Parathyroid adenoma (tissue), 2 donors: ENCODE data around the gene PRIM1.
"Not testable (repeated sequence)": the region's sequence is repeated elsewhere in the genome, so short reads cannot be mapped to it uniquely, and the experiment has no call there.

Experiments used
- H2AFZ ChIP-seq: fragments of 300-600 bp; sonication (generic); one replicate; pipeline ENCODE4 v1.7.0; 2017; ENCODE audit warnings: antibody characterized with exemption, mild to moderate bottlenecking
- H3K27ac ChIP-seq: fragments of 300-600 bp; sonication (generic); one replicate; pipeline ENCODE4 v1.7.0; 2017
- H3K27me3 ChIP-seq: fragments of 300-600 bp; sonication (generic); one replicate; pipeline ENCODE4 v1.7.0; 2017; ENCODE audit warnings: low read length; ENCODE audit not compliant: control insufficient read depth, insufficient read depth
- H3K36me3 ChIP-seq: fragments of 300-600 bp; sonication (generic); one replicate; pipeline ENCODE4 v1.7.0; 2017; ENCODE audit warnings: low read length; ENCODE audit not compliant: control insufficient read depth, insufficient read depth
- H3K4me1 ChIP-seq: fragments of 300-600 bp; sonication (generic); one replicate; pipeline ENCODE4 v1.7.0; 2017; ENCODE audit warnings: control low read depth
- H3K4me2 ChIP-seq: fragments of 300-600 bp; sonication (generic); one replicate; pipeline ENCODE4 v1.7.0; 2017; ENCODE audit warnings: low read length
- H3K4me3 ChIP-seq: fragments of 300-600 bp; sonication (generic); one replicate; pipeline ENCODE4 v1.7.0; 2017; ENCODE audit warnings: low read depth, low read length
- H3K79me2 ChIP-seq: fragments of 300-600 bp; sonication (generic); one replicate; pipeline ENCODE4 v1.7.0; 2017; ENCODE audit warnings: control low read depth
- H3K9ac ChIP-seq: fragments of 300-600 bp; sonication (generic); one replicate; pipeline ENCODE4 v1.7.0; 2017; ENCODE audit warnings: mild to moderate bottlenecking
- H3K9me3 ChIP-seq: fragments of 300-600 bp; sonication (generic); one replicate; pipeline ENCODE4 v1.7.0; 2017; ENCODE audit warnings: low read length; ENCODE audit not compliant: control insufficient read depth
- CTCF ChIP-seq: fragments of 300-600 bp; sonication (generic); IDR thresholded peaks from one replicate; pipeline ENCODE4 v1.7.0; 2017; ENCODE audit warnings: antibody characterized with exemption, mild to moderate bottlenecking
- donor health status: primary hyperparathyroidism.

Gene PRIM1

DNA sequence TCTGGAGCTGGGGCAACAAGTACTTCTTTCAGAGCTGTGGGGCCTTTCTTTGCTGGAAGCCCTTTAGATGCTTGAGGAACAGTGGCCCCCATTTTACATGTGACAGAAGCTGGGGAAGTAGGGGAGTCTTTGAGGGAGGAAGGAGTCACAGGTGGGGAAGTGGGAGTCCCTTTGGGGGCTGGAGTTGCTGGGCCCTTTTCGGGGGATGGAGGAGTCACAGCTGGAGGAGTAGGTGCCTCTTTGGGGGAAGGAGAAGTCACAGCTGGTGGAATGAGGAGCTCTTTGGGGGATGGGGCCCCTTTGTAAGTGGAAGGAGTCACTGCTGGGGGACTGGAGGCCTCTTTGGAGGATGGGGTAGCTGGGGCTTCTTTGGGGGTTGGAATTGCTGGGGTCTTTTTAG is 35.7 kb downstream of the PRIM1 start:
- H3K9me3 ChIP-seq: no peaks in the 10 kb centered on the region
- no peak overlapping the region for H3K27ac ChIP-seq
- no peaks in the 10 kb centered on the region for H3K36me3 ChIP-seq
- TF ChIP-seq CTCF: no peak
- H3K4me1 ChIP-seq: peaks cover 3% of the 10 kb centered on the region
- H2AFZ ChIP-seq: no peak overlapping the region
- no peak overlapping the region for H3K4me2 ChIP-seq
- H3K27me3 ChIP-seq: no peaks in the 10 kb centered on the region
- peaks cover 27% of the 10 kb centered on the region for H3K79me2 ChIP-seq
- H3K4me3 ChIP-seq: no peak overlapping the region
- H3K9ac ChIP-seq: no peak overlapping the region

- Histone ChIP-seq H3K79me2 (peaks cover 20% of the 10 kb centered on the region), H3K27ac (no peak overlapping the region), H3K9me3 (no peaks in the 10 kb centered on the region), H3K27me3 (no peaks in the 10 kb centered on the region), H3K4me3 (no peak overlapping the region), H3K9ac (no peak overlapping the region), H2AFZ (no peak overlapping the region), H3K4me2 (no peak overlapping the region), H3K4me1 (no peaks in the 10 kb centered on the region), H3K36me3 (no peaks in the 10 kb centered on the region)
- no peak for TF ChIP-seq CTCF
Measured at GRCh38 chr12:56715798-56716197, 36.3 kb downstream of the PRIM1 start.

DNA sequence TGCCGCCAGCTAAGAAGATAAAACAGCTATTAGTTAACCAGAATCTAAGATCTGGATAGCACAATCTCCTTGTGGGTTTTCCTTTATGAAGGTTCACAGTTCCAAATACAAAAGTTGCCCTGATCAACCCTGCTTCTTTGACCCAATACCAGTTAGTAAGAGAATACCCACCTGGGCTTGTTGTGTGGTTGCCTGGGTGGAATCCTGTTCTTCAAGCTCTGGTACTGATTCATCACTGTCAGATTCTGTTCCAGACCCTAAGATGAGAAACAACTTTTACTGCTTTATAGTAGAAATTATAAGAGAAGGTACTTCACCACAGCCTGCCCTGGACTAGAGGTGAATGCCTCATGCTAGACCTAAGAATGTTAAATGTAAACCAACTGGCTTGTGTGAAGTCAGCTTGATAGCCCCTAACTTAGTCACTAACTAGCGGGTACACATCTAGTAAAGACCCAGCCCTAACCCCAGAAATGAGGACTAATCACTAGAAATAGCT is 37.6 kb downstream of the PRIM1 start:
- TF ChIP-seq CTCF: no peak
- Histone ChIP-seq H3K79me2 (peaks cover 8% of the 10 kb centered on the region), H3K4me3 (no peak overlapping the region), H3K4me1 (no peaks in the 10 kb centered on the region), H3K9ac (no peak overlapping the region), H3K36me3 (no peaks in the 10 kb centered on the region), H2AFZ (no peak overlapping the region), H3K9me3 (no peaks in the 10 kb centered on the region), H3K27ac (no peak overlapping the region), H3K4me2 (no peak overlapping the region), H3K27me3 (no peaks in the 10 kb centered on the region)

- Histone ChIP-seq H3K27me3 (no peaks in the 10 kb centered on the region), H2AFZ (no peak overlapping the region), H3K27ac (no peak overlapping the region), H3K4me3 (no peak overlapping the region), H3K9ac (no peak overlapping the region), H3K36me3 (no peaks in the 10 kb centered on the region), H3K4me2 (no peak overlapping the region), H3K79me2 (peaks cover 2% of the 10 kb centered on the region), H3K9me3 (no peaks in the 10 kb centered on the region), H3K4me1 (no peaks in the 10 kb centered on the region)
- no peak for TF ChIP-seq CTCF
Measured at GRCh38 chr12:56713345-56713744, 38.8 kb downstream of the PRIM1 start.

DNA sequence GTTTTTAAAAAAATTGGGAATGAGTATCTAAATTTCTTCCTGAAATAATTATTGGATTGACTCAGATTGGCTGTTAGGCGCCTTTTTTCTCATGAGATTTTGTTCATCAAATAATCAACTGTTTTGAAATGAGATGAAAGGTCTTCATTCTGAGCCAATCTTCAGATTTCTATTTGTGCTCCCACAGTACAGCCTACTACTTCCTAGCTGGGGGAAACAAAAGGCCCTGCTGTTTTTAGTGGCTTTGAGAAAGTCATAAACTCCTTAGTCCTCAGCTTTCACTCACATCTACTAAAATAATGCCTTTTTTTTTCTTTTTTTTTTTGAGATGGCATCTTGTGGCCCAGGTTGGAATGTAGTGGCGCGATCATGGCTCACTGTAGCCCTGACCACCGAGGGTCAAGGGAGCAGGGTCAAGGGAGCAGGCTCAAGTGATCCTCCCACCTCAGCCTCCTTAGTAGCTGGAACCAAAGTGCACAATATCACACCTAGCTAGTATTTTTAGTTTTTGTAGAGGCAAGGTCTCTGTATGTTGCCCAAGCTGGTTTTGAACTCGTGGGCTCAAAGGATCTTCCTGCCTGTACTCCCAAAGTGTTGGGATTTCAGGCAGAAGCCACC is 42.3 kb downstream of the PRIM1 start:
- no peak overlapping the region for H3K9ac ChIP-seq

GRCh38 chr12:56704522-56704921 is 47.6 kb downstream of the PRIM1 start:
- not testable (repeated sequence) for H3K9ac ChIP-seq, H3K79me2 ChIP-seq, H3K27me3 ChIP-seq, H3K4me3 ChIP-seq, H2AFZ ChIP-seq, H3K27ac ChIP-seq, H3K4me1 ChIP-seq, H3K4me2 ChIP-seq, H3K36me3 ChIP-seq, H3K9me3 ChIP-seq

More for the DNA sequence above, 42.3 kb downstream of the PRIM1 start:
- no peaks in the 10 kb centered on the region for H3K4me1 ChIP-seq
- H3K4me2 ChIP-seq: no peak overlapping the region
- H3K79me2 ChIP-seq: no peaks in the 10 kb centered on the region
- no peaks in the 10 kb centered on the region for H3K9me3 ChIP-seq
- no peaks in the 10 kb centered on the region for H3K36me3 ChIP-seq
- no peak overlapping the region for H3K4me3 ChIP-seq
- no peak overlapping the region for H2AFZ ChIP-seq
- H3K27me3 ChIP-seq: no peaks in the 10 kb centered on the region
- no peak overlapping the region for H3K27ac ChIP-seq
- TF ChIP-seq CTCF: no peak
